22Rv1 (cell line): Measurements from ENCODE around the gene PDCL3.

Experiments used
- ZFX ChIP-seq: fragments of 450-650 bp; IDR thresholded peaks from 2 replicates; pipeline ENCODE4 v1.6.1; 2017; ENCODE audit warnings: antibody characterized with exemption, borderline replicate concordance
- TF ChIP-seq, protein P1 (sequence below): fragments of 450-650 bp; IDR thresholded peaks from 2 replicates; pipeline ENCODE4 v1.5.1; 2017; ENCODE audit warnings: mild to moderate bottlenecking

DNA sequence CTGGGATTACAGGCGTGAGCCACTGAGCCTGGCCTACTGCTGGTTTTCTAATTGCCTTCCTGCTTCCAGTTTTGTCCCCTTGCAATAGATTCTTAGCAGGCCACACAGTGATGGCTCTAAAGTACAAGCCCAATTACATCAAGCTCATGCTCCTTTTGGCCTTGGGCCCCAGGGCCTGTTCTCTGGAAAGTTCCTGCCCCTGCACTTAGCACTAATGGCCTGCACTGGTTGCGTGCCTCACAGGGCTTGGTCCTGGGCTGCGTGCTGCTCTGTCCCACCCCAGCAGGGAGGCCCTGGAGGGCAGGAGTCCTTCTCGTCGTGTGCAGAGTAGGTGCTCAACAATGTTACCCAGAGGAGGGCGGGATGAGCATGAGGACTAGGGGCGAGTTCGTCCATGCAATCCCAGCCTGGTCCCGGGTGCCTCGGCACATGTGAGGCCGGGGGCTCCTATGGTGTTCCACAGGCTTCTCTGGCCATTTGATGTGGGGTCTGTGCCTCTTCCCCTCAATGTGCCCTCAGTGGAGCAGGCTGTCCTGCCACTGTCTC lies 51.7 kb downstream of the PDCL3 start:
- TF ChIP-seq, protein P1, sequence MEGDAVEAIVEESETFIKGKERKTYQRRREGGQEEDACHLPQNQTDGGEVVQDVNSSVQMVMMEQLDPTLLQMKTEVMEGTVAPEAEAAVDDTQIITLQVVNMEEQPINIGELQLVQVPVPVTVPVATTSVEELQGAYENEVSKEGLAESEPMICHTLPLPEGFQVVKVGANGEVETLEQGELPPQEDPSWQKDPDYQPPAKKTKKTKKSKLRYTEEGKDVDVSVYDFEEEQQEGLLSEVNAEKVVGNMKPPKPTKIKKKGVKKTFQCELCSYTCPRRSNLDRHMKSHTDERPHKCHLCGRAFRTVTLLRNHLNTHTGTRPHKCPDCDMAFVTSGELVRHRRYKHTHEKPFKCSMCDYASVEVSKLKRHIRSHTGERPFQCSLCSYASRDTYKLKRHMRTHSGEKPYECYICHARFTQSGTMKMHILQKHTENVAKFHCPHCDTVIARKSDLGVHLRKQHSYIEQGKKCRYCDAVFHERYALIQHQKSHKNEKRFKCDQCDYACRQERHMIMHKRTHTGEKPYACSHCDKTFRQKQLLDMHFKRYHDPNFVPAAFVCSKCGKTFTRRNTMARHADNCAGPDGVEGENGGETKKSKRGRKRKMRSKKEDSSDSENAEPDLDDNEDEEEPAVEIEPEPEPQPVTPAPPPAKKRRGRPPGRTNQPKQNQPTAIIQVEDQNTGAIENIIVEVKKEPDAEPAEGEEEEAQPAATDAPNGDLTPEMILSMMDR = no peak
- TF ChIP-seq ZFX = no peak
